ENCODE measurements around the gene NDUFB6. TPM values are rescaled to one million over a fixed set of nuclear protein-coding genes. Genes with fewer than 3 reads are reported as not detected.

The NDUFB6 gene
- total RNA-seq, 1 donor from 2014 or later = 25.8 TPM

DNA sequence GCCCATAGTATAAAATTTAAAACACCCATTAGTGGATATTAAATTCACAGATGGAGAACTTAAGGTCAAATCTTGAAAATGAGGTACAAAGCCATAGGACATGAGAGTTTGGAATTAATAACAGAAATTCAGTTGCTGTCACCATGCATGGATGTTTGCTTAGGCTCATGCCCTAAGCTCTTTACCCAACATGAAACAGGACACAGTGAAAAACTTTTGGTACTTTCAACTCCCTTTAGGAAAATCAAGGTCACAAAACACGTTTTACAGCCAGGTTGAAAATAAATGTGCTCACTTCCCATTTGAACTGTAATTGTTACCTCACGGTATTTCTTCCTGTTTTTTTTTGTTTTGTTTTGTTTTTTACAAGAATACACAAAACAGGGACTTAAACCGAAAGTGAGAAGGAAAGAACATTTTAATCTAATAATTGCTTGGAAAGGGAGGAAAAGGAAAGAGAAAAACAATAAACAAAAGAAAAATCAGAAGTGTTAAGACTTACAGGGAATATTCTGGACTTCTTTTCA, 14.5 kb downstream of the NDUFB6 start:
- intact Hi-C loops (cut with micrococcal nuclease) = loop anchor here (10.0 kb wide), 3 partner anchors 606 to 916 kb away; partner anchors contain the start of genes B4GALT1, NFX1 and NOL6
- no peaks in the 10 kb centered on the region for H3K27me3 Mint-ChIP-seq
- ATAC-seq (ENCODE audit: low read depth) = no peak
- ChIA-PET CTCF (interaction anchor here (1.8 kb wide), 1 partner anchor 14 kb away, joined by 4 read pairs; no protein-coding TSS in a partner anchor), POLR2A (interaction anchor here (1.1 kb wide), 1 partner anchor 14 kb away, joined by 3 read pairs; no protein-coding TSS in a partner anchor)
- H3K9me3 Mint-ChIP-seq = no peaks in the 10 kb centered on the region
- H3K4me1 Mint-ChIP-seq = peaks cover 16% of the 10 kb centered on the region
- H3K4me3 Mint-ChIP-seq = no peak overlapping the region
- TF ChIP-seq, protein P1, sequence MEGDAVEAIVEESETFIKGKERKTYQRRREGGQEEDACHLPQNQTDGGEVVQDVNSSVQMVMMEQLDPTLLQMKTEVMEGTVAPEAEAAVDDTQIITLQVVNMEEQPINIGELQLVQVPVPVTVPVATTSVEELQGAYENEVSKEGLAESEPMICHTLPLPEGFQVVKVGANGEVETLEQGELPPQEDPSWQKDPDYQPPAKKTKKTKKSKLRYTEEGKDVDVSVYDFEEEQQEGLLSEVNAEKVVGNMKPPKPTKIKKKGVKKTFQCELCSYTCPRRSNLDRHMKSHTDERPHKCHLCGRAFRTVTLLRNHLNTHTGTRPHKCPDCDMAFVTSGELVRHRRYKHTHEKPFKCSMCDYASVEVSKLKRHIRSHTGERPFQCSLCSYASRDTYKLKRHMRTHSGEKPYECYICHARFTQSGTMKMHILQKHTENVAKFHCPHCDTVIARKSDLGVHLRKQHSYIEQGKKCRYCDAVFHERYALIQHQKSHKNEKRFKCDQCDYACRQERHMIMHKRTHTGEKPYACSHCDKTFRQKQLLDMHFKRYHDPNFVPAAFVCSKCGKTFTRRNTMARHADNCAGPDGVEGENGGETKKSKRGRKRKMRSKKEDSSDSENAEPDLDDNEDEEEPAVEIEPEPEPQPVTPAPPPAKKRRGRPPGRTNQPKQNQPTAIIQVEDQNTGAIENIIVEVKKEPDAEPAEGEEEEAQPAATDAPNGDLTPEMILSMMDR (IDR thresholded peaks at IDR 0.05) = no peak
- no peak overlapping the region for H3K27ac Mint-ChIP-seq
- peaks cover 8% of the 10 kb centered on the region for H3K36me3 Mint-ChIP-seq (ENCODE audit: low read depth)
- no peak for DNase-seq

DNA sequence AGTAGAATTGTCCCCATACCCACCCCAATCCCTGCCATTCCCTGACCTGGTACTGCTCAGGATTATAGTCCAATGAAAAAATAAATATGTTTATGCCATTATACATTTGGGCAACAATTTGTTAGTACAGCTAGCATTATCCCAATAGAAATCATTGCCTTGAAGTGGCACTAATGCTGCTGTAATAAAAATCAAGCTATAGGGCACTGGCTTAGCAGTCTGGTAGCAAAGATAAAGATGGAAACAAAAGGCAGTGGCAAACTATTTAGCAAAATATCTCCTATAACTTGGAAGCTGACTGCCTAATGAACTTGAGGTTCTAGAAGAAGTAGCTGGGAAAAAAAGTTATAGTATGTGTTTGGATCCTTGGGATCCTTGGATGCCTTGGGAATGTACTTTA, 18.4 kb downstream of the NDUFB6 start:
- H3K4me3 Mint-ChIP-seq = no peak overlapping the region
- H3K4me1 Mint-ChIP-seq = peaks cover 34% of the 10 kb centered on the region
- intact Hi-C loops (cut with micrococcal nuclease) = loop anchor here (10.0 kb wide), 3 partner anchors 610 to 920 kb away; partner anchors contain the start of genes B4GALT1, NFX1 and NOL6
- no peak for ATAC-seq (ENCODE audit: low read depth)
- ChIA-PET POLR2A (interaction anchor here (0.6 to 0.9 kb wide), 2 partner anchors 28 to 502 kb away, joined by 3 to 8 read pairs; partner anchors contain the start of gene RIGI), CTCF (interaction anchor here (1.0 to 2.4 kb wide), 3 partner anchors 18 to 175 kb away, joined by 3 to 8 read pairs (median 6); partner anchors contain the start of gene NDUFB6)
- H3K36me3 Mint-ChIP-seq (ENCODE audit: low read depth) = peaks cover 27% of the 10 kb centered on the region
- H3K27me3 Mint-ChIP-seq = no peaks in the 10 kb centered on the region
- TF ChIP-seq, protein P1 (IDR thresholded peaks at IDR 0.05) = no peak
- no peak overlapping the region for H3K27ac Mint-ChIP-seq
- DNase-seq = no peak
- H3K9me3 Mint-ChIP-seq = no peaks in the 10 kb centered on the region

DNA sequence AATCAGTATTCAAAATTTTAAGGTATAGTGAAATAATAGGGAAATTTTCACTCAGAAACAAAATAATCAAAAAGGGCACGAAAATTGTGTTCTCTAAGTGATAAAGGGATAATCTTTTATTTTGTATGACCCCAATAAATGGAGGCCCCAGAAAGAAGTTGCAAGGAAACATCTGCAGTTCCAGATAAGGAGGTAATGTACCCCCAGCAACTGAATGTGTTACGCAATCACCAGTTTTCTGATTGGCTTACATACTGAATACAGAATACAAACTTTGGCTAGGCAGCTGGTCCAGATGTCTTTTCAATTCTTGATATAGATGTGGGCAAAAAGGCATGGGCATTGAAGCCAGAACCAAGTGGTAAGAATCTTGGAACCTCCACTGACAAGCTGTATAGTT, 18.9 kb downstream of the NDUFB6 start:
- H3K4me1 Mint-ChIP-seq = peaks cover 34% of the 10 kb centered on the region
- intact Hi-C loops (cut with micrococcal nuclease) = loop anchor here (10.0 kb wide), 3 partner anchors 611 to 921 kb away; partner anchors contain the start of genes B4GALT1, NFX1 and NOL6
- DNase-seq (no peak), ATAC-seq (ENCODE audit: low read depth) (no peak)
- CTCF ChIA-PET = interaction anchor here (1.0 to 2.4 kb wide), 3 partner anchors 18 to 175 kb away, joined by 3 to 8 read pairs (median 6); partner anchors contain the start of gene NDUFB6
- no peaks in the 10 kb centered on the region for H3K27me3 Mint-ChIP-seq
- TF ChIP-seq, protein P1 (IDR thresholded peaks at IDR 0.05) = no peak
- H3K27ac Mint-ChIP-seq = no peak overlapping the region
- peak overlapping the region; percentile 24 for H3K4me3 Mint-ChIP-seq
- H3K9me3 Mint-ChIP-seq = no peaks in the 10 kb centered on the region
- peaks cover 29% of the 10 kb centered on the region for H3K36me3 Mint-ChIP-seq (ENCODE audit: low read depth)
- POLR2A ChIA-PET = interaction anchor here (0.9 kb wide), 1 partner anchor 28 kb away, joined by 3 read pairs; the partner anchor contains the start of gene RIGI

DNA sequence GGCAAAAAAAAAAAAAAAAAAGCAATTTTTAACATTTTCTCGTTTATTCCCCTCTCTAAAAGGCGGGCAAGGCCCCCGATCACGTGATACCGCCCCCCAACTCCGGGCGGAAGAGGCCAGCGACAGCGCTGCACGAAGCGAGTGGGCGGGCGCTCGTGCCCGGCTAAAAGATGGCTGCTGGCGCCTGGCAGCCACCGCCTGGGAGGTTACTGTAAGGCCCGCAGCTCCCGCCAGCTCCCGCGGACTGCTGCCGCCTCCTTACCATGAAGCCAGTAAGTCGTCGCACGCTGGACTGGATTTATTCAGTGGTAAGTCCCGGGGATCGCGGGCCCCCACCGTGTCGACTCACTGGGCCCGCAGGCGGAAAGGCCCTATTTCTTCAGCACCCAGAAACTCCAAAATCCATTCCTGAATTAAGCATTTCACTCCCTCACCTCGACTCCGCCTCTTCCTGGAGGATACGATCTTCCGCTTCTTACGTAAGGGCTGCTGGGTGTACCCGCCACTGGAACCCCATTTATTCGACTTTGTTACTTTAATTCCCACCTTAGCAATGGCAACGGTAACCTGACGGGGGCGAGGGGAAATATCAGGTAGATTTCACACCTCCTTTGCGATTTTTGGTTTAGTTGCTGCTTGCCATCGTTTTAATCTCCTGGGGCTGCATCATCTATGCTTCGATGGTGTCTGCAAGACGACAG, 20.6 kb downstream of the NDUFB6 start, which contains the start of the genes SMIM27 and TOPORS:
TSS of gene SMIM27 (plus strand) at position 156 of the 701 bp plus-strand sequence. CDS start at position 264, 108 bp downstream.
TSS of gene TOPORS (minus strand) at position 415 of the 701 bp plus-strand sequence. CDS start at position 265, 150 bp downstream.
- Mint-ChIP-seq H3K4me1 (peaks cover 37% of the 10 kb centered on the region), H3K4me3 (peak within 1 kb of the TSS; percentile 95)
- CTCF ChIA-PET = interaction anchor here (1.0 to 3.3 kb wide), 4 partner anchors 20 to 173 kb away, joined by 4 to 18 read pairs (median 8); no protein-coding TSS in a partner anchor

More for the DNA sequence above, 20.6 kb downstream of the NDUFB6 start, which contains the start of the genes SMIM27 and TOPORS:
- Mint-ChIP-seq H3K9me3 (no peaks in the 10 kb centered on the region), H3K36me3 (ENCODE audit: low read depth) (peaks cover 33% of the 10 kb centered on the region), H3K27me3 (no peaks in the 10 kb centered on the region), H3K27ac (peak within 1 kb of the TSS; percentile 98)
- peak; percentile 61 for ATAC-seq (ENCODE audit: low read depth)
- TF ChIP-seq, protein P1 (IDR thresholded peaks at IDR 0.05) = no peak
- peak; percentile 79 for DNase-seq
- intact Hi-C loops (cut with micrococcal nuclease) = loop anchor here (10.0 kb wide), 3 partner anchors 612 to 922 kb away; partner anchors contain the start of genes B4GALT1, NFX1 and NOL6
- POLR2A ChIA-PET = interaction anchor here (0.7 to 4.4 kb wide), 9 partner anchors 20 to 738 kb away, joined by 3 to 40 read pairs (median 9); partner anchors contain the start of genes ACO1, DNAJA1, NDUFB6 and NFX1
